ENCODE measurements around the gene GRAMD1C. TPM values are rescaled to one million over a fixed set of nuclear protein-coding genes. Genes with fewer than 3 reads are reported as not detected.
A peak's percentile ranks its signal among the peaks of the same experiment; 100 is the strongest.

The GRAMD1C gene
- total RNA-seq, 3 donors from 2014 or later = 1.6 to 49.8 (median 18.4) TPM

GRCh38 chr3:113897373-113897777 lies 58.8 kb downstream of the GRAMD1C start:
- H3K27me3 ChIP-seq = no peaks in the 10 kb centered on the region
- H3K4me1 ChIP-seq = no peaks in the 10 kb centered on the region
- intact Hi-C loops (cut with DNase I; ENCODE audit: low total_unique reads) = no loop called here
- no peak for DNase-seq (ENCODE audit: low spot score in 2 of 2)
- H3K9me3 ChIP-seq = no peaks in the 10 kb centered on the region
- peak overlapping the region in 2 of 3 donors; percentile 51 to 58 for H3K4me3 ChIP-seq
- H3K36me3 ChIP-seq = no peaks in the 10 kb centered on the region
- TF ChIP-seq POLR2A (IDR thresholded peaks at IDR 0.05) (peak; percentile 25), POLR2AphosphoS5 (IDR thresholded peaks at IDR 0.05) (no peak), CTCF (IDR thresholded peaks at IDR 0.05) (peak in 1 of 3 donors; percentile 18)
- H3K27ac ChIP-seq = peak overlapping the region; percentile 60 to 88

- intact Hi-C loops (cut with DNase I; ENCODE audit: low total_unique reads) = no loop called here
- no peaks in the 10 kb centered on the region for H3K36me3 ChIP-seq
- H3K4me3 ChIP-seq = peak overlapping the region in 2 of 3 donors; percentile 51 to 58
- H3K27me3 ChIP-seq = no peaks in the 10 kb centered on the region
- H3K9me3 ChIP-seq = no peaks in the 10 kb centered on the region
- H3K27ac ChIP-seq = peak overlapping the region in 1 of 2 donors; percentile 88
- DNase-seq (ENCODE audit: low spot score in 2 of 2) = no peak
- no peak for TF ChIP-seq POLR2A (IDR thresholded peaks at IDR 0.05)
- H3K4me1 ChIP-seq = no peaks in the 10 kb centered on the region
Measured at GRCh38 chr3:113898892-113899291, 60.3 kb downstream of the GRAMD1C start.

GRCh38 chr3:113906568-113907140 lies 68.1 kb downstream of the GRAMD1C start:
- TF ChIP-seq CTCF (IDR thresholded peaks at IDR 0.05) (no peak), POLR2A (IDR thresholded peaks at IDR 0.05) (no peak), POLR2AphosphoS5 (IDR thresholded peaks at IDR 0.05) (no peak)
- H3K27ac ChIP-seq = no peak overlapping the region
- H3K4me3 ChIP-seq = no peak overlapping the region
- H3K4me1 ChIP-seq = no peaks in the 10 kb centered on the region
- no peaks in the 10 kb centered on the region for H3K27me3 ChIP-seq
- intact Hi-C loops (cut with DNase I; ENCODE audit: low total_unique reads) = no loop called here
- peaks cover 3% of the 10 kb centered on the region for H3K36me3 ChIP-seq
- no peak for DNase-seq (ENCODE audit: low spot score in 2 of 2)
- H3K9me3 ChIP-seq = no peaks in the 10 kb centered on the region

- no peak for DNase-seq (ENCODE audit: low spot score in 2 of 2)
- no peaks in the 10 kb centered on the region for H3K4me1 ChIP-seq
- no peak for TF ChIP-seq POLR2A (IDR thresholded peaks at IDR 0.05)
- no peak for TF ChIP-seq CTCF (IDR thresholded peaks at IDR 0.05)
- no peak for TF ChIP-seq POLR2AphosphoS5 (IDR thresholded peaks at IDR 0.05)
- H3K27ac ChIP-seq = no peak overlapping the region
- intact Hi-C loops (cut with DNase I; ENCODE audit: low total_unique reads) = no loop called here
- H3K9me3 ChIP-seq = no peaks in the 10 kb centered on the region
- H3K36me3 ChIP-seq = peaks cover 3% of the 10 kb centered on the region
- H3K27me3 ChIP-seq = no peaks in the 10 kb centered on the region
- no peak overlapping the region for H3K4me3 ChIP-seq
Measured at GRCh38 chr3:113908133-113908532, 69.5 kb downstream of the GRAMD1C start.

GRCh38 chr3:113910966-113911365 lies 72.4 kb downstream of the GRAMD1C start:
- Histone ChIP-seq H3K4me1 (no peaks in the 10 kb centered on the region), H3K9me3 (no peaks in the 10 kb centered on the region), H3K27ac (no peak overlapping the region), H3K27me3 (no peaks in the 10 kb centered on the region), H3K36me3 (peaks cover 3% of the 10 kb centered on the region), H3K4me3 (no peak overlapping the region)
- TF ChIP-seq CTCF (IDR thresholded peaks at IDR 0.05) (no peak), POLR2A (IDR thresholded peaks at IDR 0.05) (no peak), POLR2AphosphoS5 (IDR thresholded peaks at IDR 0.05) (no peak)
- no peak for DNase-seq (ENCODE audit: low spot score in 2 of 2)
- intact Hi-C loops (cut with DNase I; ENCODE audit: low total_unique reads) = no loop called here
